B cell (primary cell): ENCODE data around the gene CREG1. TPM values are rescaled to one million over a fixed set of nuclear protein-coding genes. Genes with fewer than 3 reads are reported as not detected.

Experiments
- ATAC-seq: fragments of 200-7000 bp; cut with Tn5 transposase; one replicate; pipeline ENCODE4 v1.10.0; 2021; ENCODE audit warnings: low read depth, mild to moderate bottlenecking, moderate number of reproducible peaks, moderate library complexity
- CTCF ChIA-PET: fragments of 350-600 bp; sonication (Branson Sonifier 250); formaldehyde crosslinking; loops from one replicate; lab custom pipeline; 2021; ENCODE audit warnings: antibody characterized with exemption, inconsistent platforms; lab: Charles Lee
- POLR2A ChIA-PET: fragments of 350-600 bp; sonication (Branson Sonifier 250); formaldehyde crosslinking; loops from one replicate; lab custom pipeline; 2021; ENCODE audit warnings: antibody characterized with exemption; lab: Charles Lee
- DNase-seq: peaks from one replicate; pipeline ENCODE4 v3.0.0; 2013
- H2AFZ ChIP-seq: 2 replicates; pipeline ENCODE4 v1.6.1; 2012; ENCODE audit warnings: mild to moderate bottlenecking, low read depth, low read length; ENCODE audit not compliant: insufficient read depth, poor library complexity, severe bottlenecking
- H3K27ac ChIP-seq, 2 donors: 1 replicate in 1 of 2; 2 replicates in 1 of 2; pipeline ENCODE4 v1.5.1; 2012 to 2013; ENCODE audit warnings: low read length in 2 of 2, mild to moderate bottlenecking in 2 of 2, moderate library complexity in 1 of 2
- H3K27me3 ChIP-seq, 4 experiments: fragments of 200-600 bp in 1 of 4; sonication (generic) in 1 of 4; replicated peaks in 1 of 4; 1 replicate in 2 of 4; 2 replicates in 2 of 4; pipeline versions ENCODE4 v1.6.1 to v1.7.0; 2013 to 2016; ENCODE audit warnings: low read length in 3 of 4, mild to moderate bottlenecking in 2 of 4, mixed read lengths in 1 of 4, moderate library complexity in 1 of 4; ENCODE audit not compliant: insufficient read depth in 4 of 4, control insufficient read depth in 3 of 4; ENCODE audit errors: control extremely low read depth in 1 of 4
- H3K36me3 ChIP-seq, 2 experiments: replicated peaks in 1 of 2; 1 replicate in 1 of 2; 2 replicates in 1 of 2; pipeline versions ENCODE4 v1.6.1 to v1.7.1; 2013; ENCODE audit warnings: low read length in 1 of 2; ENCODE audit not compliant: insufficient read depth in 2 of 2, control insufficient read depth in 1 of 2; ENCODE audit errors: control extremely low read depth in 1 of 2, extremely low read depth in 1 of 2
- H3K4me1 ChIP-seq, 2 donors: fragments of 200-600 bp in 1 of 2; sonication (generic) in 1 of 2; 1 replicate in 1 of 2; 2 replicates in 1 of 2; pipeline versions ENCODE4 v1.5.1 to v1.6.1; 2013 to 2017; ENCODE audit warnings: low read length in 2 of 2; ENCODE audit not compliant: control insufficient read depth in 2 of 2, insufficient read depth in 2 of 2
- H3K4me2 ChIP-seq: replicated peaks from 2 replicates; pipeline ENCODE3; 2012; ENCODE audit warnings: mild to moderate bottlenecking, low read depth, low read length; ENCODE audit not compliant: poor library complexity, severe bottlenecking
- H3K4me3 ChIP-seq, 5 experiments: fragments of 200-600 bp in 1 of 5; sonication (generic) in 1 of 5; 1 replicate in 3 of 5; 2 replicates in 2 of 5; pipeline versions ENCODE4 v1.5.1 to v1.7.0; 2011 to 2016; ENCODE audit warnings: low read length in 4 of 5, mild to moderate bottlenecking in 4 of 5, low read depth in 2 of 5, control low read depth in 1 of 5, moderate library complexity in 1 of 5; ENCODE audit not compliant: insufficient read depth in 1 of 5; ENCODE audit errors: control extremely low read depth in 1 of 5, extremely low read depth in 1 of 5
- H3K79me2 ChIP-seq: fragments of 200-600 bp; sonication (generic); one replicate; pipeline ENCODE4 v1.6.0; 2016; ENCODE audit warnings: low read length; ENCODE audit not compliant: control insufficient read depth, insufficient read depth
- H3K9ac ChIP-seq: fragments of 200-600 bp; sonication (generic); 2 replicates; pipeline ENCODE4 v1.6.1; 2017; ENCODE audit warnings: mild to moderate bottlenecking, low read length, moderate library complexity
- H3K9me3 ChIP-seq, 3 donors: one replicate each; pipeline versions ENCODE4 v1.6.1 to v1.7.1; 2013; ENCODE audit warnings: low read length in 2 of 3; ENCODE audit not compliant: control insufficient read depth in 2 of 3, insufficient read depth in 1 of 3; ENCODE audit errors: control extremely low read depth in 1 of 3
- H4K20me1 ChIP-seq: 2 replicates; pipeline ENCODE4 v1.6.0; 2012; ENCODE audit warnings: mild to moderate bottlenecking, low read length; ENCODE audit not compliant: insufficient read depth, control insufficient read depth, poor library complexity, severe bottlenecking
- H3K27ac Mint-ChIP-seq: one replicate; pipeline ENCODE4 v1.8.0; 2021; ENCODE audit warnings: mixed read lengths
- H3K27me3 Mint-ChIP-seq: one replicate; pipeline ENCODE4 v1.8.0; 2021; ENCODE audit warnings: mixed read lengths
- H3K4me1 Mint-ChIP-seq: one replicate; pipeline ENCODE4 v1.8.0; 2021; ENCODE audit warnings: mixed read lengths
- H3K4me3 Mint-ChIP-seq: one replicate; pipeline ENCODE4 v1.8.0; 2021; ENCODE audit warnings: mixed read lengths
- H3K9me3 Mint-ChIP-seq: one replicate; pipeline ENCODE4 v1.8.0; 2022; ENCODE audit warnings: mixed read lengths; ENCODE audit not compliant: insufficient read depth
- EZH2 ChIP-seq: IDR thresholded peaks from 2 replicates; pipeline ENCODE4 v1.6.1; 2012; ENCODE audit warnings: borderline replicate concordance, low read depth, mild to moderate bottlenecking, moderate library complexity, low read length; ENCODE audit not compliant: insufficient read depth, poor library complexity, severe bottlenecking
- WGBS: methylation state at CpG from one replicate; pipeline ENCODE4 v1.1.5; 2013; ENCODE audit warnings: missing lambda C conversion rate; ENCODE audit not compliant: insufficient coverage; 5-methylcytosine and 5-hydroxymethylcytosine counted together
- intact Hi-C: fragments of 100-400 bp; cut with micrococcal nuclease; formaldehyde crosslinking; loops from one replicate; pipeline ENCODE4 v1.10.0; 2022
- polyA plus RNA-seq: library from polyadenylated mRNA; depleted of rRNA; stranded (reverse); fragments of >200 nt; gene quantifications from 2 replicates; pipeline ENCODE4 v1.2.3, GENCODE V29; 2012
- total RNA-seq, 2 donors: library from RNA; stranded (reverse); fragments of 120-200 nt in 1 of 2; gene quantifications; 1 replicate in 1 of 2; 2 replicates in 1 of 2; pipeline versions ENCODE4 v1.2.3 to v1.2.4, GENCODE V29; 2013 to 2022
- TF ChIP-seq, protein P1 (sequence below): fragments of 200-600 bp; IDR thresholded peaks from one replicate; pipeline ENCODE4 v1.8.0; 2022; ENCODE audit warnings: antibody characterized with exemption, mild to moderate bottlenecking

The CREG1 gene
- total and polyA plus RNA-seq, 2 donors (not counting 1 experiment from before 2014, with no cell fraction given): 7.5 to 8.4 TPM

DNA sequence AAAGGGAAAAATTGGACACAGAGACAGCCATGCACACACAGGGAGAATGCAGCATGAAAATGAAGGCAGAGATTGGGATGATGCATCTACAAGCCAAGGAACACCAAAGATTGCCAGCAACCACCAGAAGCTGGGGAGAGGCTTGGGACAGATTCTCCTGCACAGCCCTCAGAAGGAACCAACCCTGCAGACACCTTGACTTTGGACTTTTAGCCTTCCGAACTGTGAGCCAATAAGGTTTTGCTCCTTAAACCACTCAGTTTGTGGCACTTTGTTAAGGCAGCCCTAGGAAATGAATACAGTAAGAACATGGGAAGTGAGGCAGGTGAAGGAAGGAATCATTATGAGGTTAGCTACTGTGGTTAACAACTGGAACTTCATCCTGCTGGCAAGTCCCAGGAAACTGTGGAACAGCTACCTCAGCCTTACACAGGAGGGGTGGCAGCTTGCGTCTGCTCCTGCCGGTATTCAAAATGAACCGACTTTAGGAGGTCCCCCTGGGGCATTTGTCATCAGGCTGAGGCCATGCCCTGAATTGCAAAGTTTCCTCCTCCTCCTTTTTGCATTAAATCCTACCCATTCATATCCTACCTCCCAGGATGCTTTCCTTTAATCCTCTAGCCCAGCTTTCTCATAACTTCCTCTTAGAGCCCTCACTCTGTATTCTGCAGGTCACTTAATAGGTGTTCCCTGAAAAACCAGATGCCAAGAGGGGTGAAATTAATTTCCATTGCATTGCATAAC is 50.7 kb downstream of the CREG1 start:
- Histone ChIP-seq H4K20me1 (no peaks in the 10 kb centered on the region), H3K4me2 (no peak overlapping the region), H3K9ac (no peak overlapping the region), H3K79me2 (no peaks in the 10 kb centered on the region), H3K4me1 (peaks cover 39% of the 10 kb centered on the region in 2 donors), H3K27me3 (peaks cover 0 to 47% (median 32%) of the 10 kb centered on the region in 4 experiments), H3K9me3 (peaks cover 0 to 5% (median 0%) of the 10 kb centered on the region in 3 donors), H3K27ac (no peak overlapping the region), H3K4me3 (no peak overlapping the region), H3K36me3 (no peaks in the 10 kb centered on the region), H2AFZ (no peak overlapping the region)
- no peak for ATAC-seq
- Mint-ChIP-seq H3K27me3 (peaks cover 62% of the 10 kb centered on the region), H3K9me3 (no peaks in the 10 kb centered on the region), H3K27ac (no peak overlapping the region), H3K4me3 (no peak overlapping the region), H3K4me1 (peaks cover 38% of the 10 kb centered on the region)
- no peak for TF ChIP-seq EZH2
- TF ChIP-seq, protein P1, sequence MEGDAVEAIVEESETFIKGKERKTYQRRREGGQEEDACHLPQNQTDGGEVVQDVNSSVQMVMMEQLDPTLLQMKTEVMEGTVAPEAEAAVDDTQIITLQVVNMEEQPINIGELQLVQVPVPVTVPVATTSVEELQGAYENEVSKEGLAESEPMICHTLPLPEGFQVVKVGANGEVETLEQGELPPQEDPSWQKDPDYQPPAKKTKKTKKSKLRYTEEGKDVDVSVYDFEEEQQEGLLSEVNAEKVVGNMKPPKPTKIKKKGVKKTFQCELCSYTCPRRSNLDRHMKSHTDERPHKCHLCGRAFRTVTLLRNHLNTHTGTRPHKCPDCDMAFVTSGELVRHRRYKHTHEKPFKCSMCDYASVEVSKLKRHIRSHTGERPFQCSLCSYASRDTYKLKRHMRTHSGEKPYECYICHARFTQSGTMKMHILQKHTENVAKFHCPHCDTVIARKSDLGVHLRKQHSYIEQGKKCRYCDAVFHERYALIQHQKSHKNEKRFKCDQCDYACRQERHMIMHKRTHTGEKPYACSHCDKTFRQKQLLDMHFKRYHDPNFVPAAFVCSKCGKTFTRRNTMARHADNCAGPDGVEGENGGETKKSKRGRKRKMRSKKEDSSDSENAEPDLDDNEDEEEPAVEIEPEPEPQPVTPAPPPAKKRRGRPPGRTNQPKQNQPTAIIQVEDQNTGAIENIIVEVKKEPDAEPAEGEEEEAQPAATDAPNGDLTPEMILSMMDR: no peak
- intact Hi-C loops: no loop called here
- ChIA-PET CTCF (interaction anchor here (0.5 to 4.3 kb wide), 2 partner anchors 31 to 52 kb away, joined by 3 to 25 read pairs; no protein-coding TSS in a partner anchor), POLR2A (interaction anchor here (1.0 kb wide), 1 partner anchor 47 kb away, joined by 6 read pairs; no protein-coding TSS in a partner anchor)
- WGBS: 68% methylated on average over 4 of the region's 4 CpGs
- no peak for DNase-seq

DNA sequence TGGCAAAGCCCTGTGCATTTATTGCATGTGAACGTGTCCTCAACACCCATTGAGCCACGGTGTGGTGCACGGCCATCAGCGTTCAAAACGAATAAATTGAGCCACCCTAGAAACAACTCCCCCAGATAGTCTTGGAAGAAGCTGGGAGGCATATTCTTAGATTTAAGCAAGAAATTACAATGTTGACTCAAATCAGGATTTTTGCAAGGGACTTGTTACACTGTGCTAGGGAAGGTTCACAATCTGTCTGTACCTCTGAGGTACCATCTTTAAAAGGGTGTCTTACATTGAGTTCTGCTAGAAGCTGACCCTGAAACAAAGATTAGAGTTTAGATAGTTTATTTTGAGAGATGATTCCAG is 51.4 kb downstream of the CREG1 start:
- H3K27me3 Mint-ChIP-seq: peaks cover 65% of the 10 kb centered on the region
- no peak for ATAC-seq
- no CpG with 5 or more reads among the region's 5 CpGs for WGBS
- Histone ChIP-seq H3K4me3 (no peak overlapping the region), H2AFZ (no peak overlapping the region), H3K9me3 (peaks cover 0 to 5% (median 0%) of the 10 kb centered on the region in 3 donors), H3K4me2 (no peak overlapping the region), H3K27ac (no peak overlapping the region), H3K27me3 (peaks cover 0 to 47% (median 38%) of the 10 kb centered on the region in 4 experiments), H3K4me1 (peaks cover 39% of the 10 kb centered on the region in 2 donors), H3K79me2 (no peaks in the 10 kb centered on the region), H4K20me1 (no peaks in the 10 kb centered on the region), H3K9ac (no peak overlapping the region), H3K36me3 (no peaks in the 10 kb centered on the region)
- POLR2A ChIA-PET: interaction anchor here (1.0 kb wide), 1 partner anchor 47 kb away, joined by 6 read pairs; no protein-coding TSS in a partner anchor
- peaks cover 39% of the 10 kb centered on the region for H3K4me1 Mint-ChIP-seq
- intact Hi-C loops: no loop called here
- H3K9me3 Mint-ChIP-seq: no peaks in the 10 kb centered on the region
- no peak for DNase-seq
- no peak overlapping the region for H3K27ac Mint-ChIP-seq
- CTCF ChIA-PET: interaction anchor here (0.5 to 4.3 kb wide), 3 partner anchors 16 to 52 kb away, joined by 3 to 25 read pairs (median 4); no protein-coding TSS in a partner anchor
- TF ChIP-seq, protein P1: no peak
- TF ChIP-seq EZH2: no peak
- H3K4me3 Mint-ChIP-seq: no peak overlapping the region
